Regular cardiac myocyte (primary cell): ENCODE results near the gene NRDC. TPM values are rescaled to one million over a fixed set of nuclear protein-coding genes. Genes with fewer than 3 reads are reported as not detected.

Source experiments
- total RNA-seq: library from RNA; depleted of rRNA; stranded (reverse); fragments of >200 nt; gene quantifications from 2 replicates; pipeline ENCODE4 v1.2.3, GENCODE V29; 2014

The NRDC gene, protein sequence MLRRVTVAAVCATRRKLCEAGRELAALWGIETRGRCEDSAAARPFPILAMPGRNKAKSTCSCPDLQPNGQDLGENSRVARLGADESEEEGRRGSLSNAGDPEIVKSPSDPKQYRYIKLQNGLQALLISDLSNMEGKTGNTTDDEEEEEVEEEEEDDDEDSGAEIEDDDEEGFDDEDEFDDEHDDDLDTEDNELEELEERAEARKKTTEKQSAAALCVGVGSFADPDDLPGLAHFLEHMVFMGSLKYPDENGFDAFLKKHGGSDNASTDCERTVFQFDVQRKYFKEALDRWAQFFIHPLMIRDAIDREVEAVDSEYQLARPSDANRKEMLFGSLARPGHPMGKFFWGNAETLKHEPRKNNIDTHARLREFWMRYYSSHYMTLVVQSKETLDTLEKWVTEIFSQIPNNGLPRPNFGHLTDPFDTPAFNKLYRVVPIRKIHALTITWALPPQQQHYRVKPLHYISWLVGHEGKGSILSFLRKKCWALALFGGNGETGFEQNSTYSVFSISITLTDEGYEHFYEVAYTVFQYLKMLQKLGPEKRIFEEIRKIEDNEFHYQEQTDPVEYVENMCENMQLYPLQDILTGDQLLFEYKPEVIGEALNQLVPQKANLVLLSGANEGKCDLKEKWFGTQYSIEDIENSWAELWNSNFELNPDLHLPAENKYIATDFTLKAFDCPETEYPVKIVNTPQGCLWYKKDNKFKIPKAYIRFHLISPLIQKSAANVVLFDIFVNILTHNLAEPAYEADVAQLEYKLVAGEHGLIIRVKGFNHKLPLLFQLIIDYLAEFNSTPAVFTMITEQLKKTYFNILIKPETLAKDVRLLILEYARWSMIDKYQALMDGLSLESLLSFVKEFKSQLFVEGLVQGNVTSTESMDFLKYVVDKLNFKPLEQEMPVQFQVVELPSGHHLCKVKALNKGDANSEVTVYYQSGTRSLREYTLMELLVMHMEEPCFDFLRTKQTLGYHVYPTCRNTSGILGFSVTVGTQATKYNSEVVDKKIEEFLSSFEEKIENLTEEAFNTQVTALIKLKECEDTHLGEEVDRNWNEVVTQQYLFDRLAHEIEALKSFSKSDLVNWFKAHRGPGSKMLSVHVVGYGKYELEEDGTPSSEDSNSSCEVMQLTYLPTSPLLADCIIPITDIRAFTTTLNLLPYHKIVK
- 76.4 and 121 TPM in 2 replicates for total RNA-seq

DNA sequence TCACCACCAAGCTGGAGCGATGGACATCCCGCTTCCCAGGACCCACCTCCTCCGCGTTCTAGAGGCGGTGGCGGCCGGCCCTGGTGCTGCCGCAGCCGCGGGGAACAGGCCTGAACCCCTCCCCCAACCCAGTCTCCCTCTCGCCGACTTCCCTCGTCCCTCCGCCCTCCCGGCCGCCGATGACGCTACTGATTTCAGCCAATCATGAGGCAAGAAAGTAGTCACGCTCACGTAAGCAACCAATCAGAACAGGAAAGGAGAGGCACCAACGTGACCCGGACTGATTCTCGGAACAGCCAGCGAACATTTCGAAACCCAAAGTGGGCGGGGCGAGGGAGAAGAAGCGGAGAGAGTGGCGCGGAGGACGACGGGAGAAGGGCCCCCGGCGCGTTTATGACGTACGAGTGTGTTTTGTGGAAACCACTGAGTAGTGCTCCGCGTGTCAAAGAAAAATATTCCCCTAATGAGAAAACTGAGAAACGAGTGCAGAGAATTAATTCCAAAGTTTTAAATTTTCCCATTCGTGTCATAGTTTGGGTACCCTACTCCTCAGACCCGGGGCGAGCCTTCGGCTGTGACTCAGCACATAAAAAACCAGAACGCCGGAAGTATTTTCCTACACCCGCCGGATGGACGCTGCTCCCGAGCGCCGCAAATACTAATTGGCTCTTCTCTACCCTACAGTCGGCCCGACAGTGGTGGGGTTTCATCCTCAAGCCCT, at the start of gene NRDC:
NRDC (minus strand) TSS at position 112 of the 721 bp plus-strand sequence. CDS start 112 bp downstream, outside the sequence.

Other genes with a start within 250 kb of the NRDC start
- gene RAB3B, start 112.0 kb upstream of the NRDC start, total RNA-seq = 35.2 and 38.3 TPM in 2 replicates
- gene KTI12, start 155.1 kb upstream of the NRDC start, total RNA-seq = 11.6 and 19.2 TPM in 2 replicates
- gene TXNDC12, start 176.5 kb upstream of the NRDC start, total RNA-seq = 38.2 and 39.2 TPM in 2 replicates
- 63.6 and 68.5 TPM in 2 replicates for gene BTF3L4, start 177.6 kb upstream of the NRDC start, total RNA-seq